GM12891 (cell line): ENCODE measurements around the gene ASPG.

Experiments used
- PAX5 ChIP-seq: IDR thresholded peaks from 2 replicates; pipeline ENCODE4 v1.6.1; 2011; ENCODE audit warnings: low read length, moderate library complexity, mild to moderate bottlenecking; ENCODE audit not compliant: insufficient read depth, severe bottlenecking
- POLR2A ChIP-seq: IDR thresholded peaks from 2 replicates; pipeline ENCODE4 v1.6.1; 2011; ENCODE audit warnings: low read depth, low read length, control low read depth
- POLR2AphosphoS5 ChIP-seq: IDR thresholded peaks from 2 replicates; pipeline ENCODE4 v1.6.1; 2011; ENCODE audit warnings: low read depth, low read length, control low read depth
- POU2F2 ChIP-seq: IDR thresholded peaks from 2 replicates; pipeline ENCODE4 v1.6.1; 2011; ENCODE audit warnings: low read depth, mild to moderate bottlenecking, control low read depth, low read length, moderate library complexity
- SPI1 ChIP-seq: IDR thresholded peaks from 2 replicates; pipeline ENCODE4 v1.6.1; 2011; ENCODE audit warnings: low read depth, low read length, control low read depth
- TAF1 ChIP-seq: IDR thresholded peaks from 2 replicates; pipeline ENCODE4 v1.6.1; 2011; ENCODE audit warnings: low read depth, low read length, control low read depth

GRCh38 chr14:104096318-104096717 lies 10.8 kb downstream of the ASPG start:
- TF ChIP-seq POLR2AphosphoS5 (no peak), TAF1 (no peak), POLR2A (no peak), SPI1 (no peak), POU2F2 (no peak), PAX5 (no peak)
